ENCODE data around the gene UGGT2.
"Not testable (repeated sequence)": the region's sequence is repeated elsewhere in the genome, so short reads cannot be mapped to it uniquely, and the experiment has no call there.

The UGGT2 gene, protein sequence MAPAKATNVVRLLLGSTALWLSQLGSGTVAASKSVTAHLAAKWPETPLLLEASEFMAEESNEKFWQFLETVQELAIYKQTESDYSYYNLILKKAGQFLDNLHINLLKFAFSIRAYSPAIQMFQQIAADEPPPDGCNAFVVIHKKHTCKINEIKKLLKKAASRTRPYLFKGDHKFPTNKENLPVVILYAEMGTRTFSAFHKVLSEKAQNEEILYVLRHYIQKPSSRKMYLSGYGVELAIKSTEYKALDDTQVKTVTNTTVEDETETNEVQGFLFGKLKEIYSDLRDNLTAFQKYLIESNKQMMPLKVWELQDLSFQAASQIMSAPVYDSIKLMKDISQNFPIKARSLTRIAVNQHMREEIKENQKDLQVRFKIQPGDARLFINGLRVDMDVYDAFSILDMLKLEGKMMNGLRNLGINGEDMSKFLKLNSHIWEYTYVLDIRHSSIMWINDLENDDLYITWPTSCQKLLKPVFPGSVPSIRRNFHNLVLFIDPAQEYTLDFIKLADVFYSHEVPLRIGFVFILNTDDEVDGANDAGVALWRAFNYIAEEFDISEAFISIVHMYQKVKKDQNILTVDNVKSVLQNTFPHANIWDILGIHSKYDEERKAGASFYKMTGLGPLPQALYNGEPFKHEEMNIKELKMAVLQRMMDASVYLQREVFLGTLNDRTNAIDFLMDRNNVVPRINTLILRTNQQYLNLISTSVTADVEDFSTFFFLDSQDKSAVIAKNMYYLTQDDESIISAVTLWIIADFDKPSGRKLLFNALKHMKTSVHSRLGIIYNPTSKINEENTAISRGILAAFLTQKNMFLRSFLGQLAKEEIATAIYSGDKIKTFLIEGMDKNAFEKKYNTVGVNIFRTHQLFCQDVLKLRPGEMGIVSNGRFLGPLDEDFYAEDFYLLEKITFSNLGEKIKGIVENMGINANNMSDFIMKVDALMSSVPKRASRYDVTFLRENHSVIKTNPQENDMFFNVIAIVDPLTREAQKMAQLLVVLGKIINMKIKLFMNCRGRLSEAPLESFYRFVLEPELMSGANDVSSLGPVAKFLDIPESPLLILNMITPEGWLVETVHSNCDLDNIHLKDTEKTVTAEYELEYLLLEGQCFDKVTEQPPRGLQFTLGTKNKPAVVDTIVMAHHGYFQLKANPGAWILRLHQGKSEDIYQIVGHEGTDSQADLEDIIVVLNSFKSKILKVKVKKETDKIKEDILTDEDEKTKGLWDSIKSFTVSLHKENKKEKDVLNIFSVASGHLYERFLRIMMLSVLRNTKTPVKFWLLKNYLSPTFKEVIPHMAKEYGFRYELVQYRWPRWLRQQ (N-terminal part only)

DNA sequence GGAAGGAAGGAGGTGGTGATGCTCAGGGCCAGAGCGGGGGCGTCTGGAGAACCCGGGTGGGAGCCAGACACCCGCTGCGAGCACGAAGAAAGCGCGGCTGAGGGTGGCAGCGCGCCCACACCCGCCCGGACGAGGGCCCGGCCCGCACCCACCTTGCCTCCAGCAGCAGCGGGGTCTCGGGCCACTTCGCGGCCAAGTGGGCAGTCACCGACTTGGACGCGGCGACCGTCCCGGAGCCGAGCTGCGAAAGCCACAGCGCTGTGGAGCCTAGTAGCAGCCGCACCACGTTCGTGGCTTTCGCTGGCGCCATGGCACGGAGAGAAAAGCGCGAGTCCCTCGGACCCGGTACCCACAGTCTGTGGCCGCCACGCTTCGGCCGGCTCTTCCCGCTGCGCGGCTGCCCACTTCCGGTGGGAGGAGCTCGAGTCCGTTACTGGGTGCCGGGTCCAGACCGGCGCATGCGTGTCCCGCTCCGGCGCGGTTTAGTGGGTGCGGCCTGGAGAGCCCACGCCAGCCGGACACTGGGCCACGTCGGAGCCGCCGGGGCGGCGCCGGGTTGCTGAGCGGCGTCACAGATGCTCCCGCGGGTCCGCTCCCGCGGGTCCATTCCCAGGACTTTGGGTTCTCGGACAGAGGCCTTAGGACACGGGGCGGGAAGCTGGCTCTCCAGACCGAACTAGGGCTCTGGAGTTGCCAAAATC is at the start of gene UGGT2:
Gene UGGT2, minus strand, starts transcription at position 399 of the 701 bp plus-strand sequence. Its CDS starts 89 bp downstream, at position 310.
- peak; percentile 29 to 94 (median 81) for DNase-seq

DNA sequence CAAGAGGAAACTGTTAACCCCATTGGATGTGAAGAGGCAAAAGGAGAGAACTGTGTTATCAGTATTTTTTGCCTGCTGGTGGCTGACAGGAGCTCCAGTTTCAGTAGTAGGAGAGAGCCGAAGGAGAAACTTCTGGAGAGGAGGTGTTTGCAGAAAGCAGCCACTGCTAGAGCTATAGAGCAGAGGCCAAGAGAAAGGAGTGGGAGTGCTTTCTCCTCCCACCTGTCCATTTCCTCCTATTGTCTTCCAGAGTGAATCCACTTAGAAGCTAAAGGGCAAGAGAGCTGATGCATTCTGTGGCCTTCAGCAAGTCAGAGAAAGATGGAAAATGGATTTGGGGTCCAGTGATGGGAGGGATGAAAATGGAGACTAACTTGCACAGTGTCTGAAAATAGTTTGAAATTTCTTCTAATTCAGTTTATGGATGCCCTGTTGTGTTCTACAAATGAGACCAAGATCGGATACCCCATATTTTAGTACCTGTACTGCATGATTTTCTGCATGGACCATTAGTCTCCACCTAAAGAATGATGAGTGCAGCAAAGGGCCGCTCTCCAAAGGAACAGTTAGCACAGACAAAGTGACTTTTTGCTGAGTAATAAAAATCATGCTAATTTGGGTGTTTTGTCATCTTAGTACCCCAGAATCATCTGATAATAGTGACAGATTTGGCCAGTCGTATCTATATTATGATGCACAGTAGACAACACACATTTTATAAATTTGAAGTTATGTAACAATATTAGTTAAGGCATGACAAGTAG is 47.4 kb upstream of the UGGT2 start:
- no peak for DNase-seq

DNA sequence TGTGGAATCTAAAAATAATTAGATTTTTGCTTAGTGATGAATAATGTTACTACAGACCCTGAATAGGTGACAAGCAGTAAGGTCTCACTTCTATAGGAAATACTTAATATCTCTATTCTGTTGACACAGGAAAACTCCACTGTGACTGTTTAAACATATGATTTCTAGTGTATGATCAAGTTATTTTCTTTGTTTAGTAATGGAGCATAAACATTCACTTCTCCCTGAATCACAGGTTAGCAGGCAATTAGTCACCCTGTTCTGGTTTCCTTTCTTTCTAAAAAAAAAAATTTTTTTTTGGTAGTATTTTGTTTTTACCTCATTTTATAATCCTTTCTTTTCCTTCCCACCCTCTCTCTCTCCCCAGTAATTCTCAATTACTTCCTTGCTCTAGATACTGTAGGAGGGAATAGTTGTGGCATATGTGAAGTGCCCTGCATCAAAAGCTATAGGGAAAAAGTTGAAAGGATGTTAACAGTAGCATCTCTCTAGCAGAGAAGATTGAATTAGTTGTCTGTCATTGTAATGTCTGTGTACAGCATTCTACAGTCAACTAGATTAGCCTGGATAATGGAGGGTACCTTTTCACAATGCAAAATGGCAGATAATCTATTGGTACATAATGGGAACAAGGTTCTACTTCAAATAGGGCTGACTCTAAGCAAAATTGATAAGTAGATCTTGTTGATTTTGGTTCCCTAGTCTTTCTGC is 40.2 kb upstream of the UGGT2 start:
- DNase-seq, result no peak

DNA sequence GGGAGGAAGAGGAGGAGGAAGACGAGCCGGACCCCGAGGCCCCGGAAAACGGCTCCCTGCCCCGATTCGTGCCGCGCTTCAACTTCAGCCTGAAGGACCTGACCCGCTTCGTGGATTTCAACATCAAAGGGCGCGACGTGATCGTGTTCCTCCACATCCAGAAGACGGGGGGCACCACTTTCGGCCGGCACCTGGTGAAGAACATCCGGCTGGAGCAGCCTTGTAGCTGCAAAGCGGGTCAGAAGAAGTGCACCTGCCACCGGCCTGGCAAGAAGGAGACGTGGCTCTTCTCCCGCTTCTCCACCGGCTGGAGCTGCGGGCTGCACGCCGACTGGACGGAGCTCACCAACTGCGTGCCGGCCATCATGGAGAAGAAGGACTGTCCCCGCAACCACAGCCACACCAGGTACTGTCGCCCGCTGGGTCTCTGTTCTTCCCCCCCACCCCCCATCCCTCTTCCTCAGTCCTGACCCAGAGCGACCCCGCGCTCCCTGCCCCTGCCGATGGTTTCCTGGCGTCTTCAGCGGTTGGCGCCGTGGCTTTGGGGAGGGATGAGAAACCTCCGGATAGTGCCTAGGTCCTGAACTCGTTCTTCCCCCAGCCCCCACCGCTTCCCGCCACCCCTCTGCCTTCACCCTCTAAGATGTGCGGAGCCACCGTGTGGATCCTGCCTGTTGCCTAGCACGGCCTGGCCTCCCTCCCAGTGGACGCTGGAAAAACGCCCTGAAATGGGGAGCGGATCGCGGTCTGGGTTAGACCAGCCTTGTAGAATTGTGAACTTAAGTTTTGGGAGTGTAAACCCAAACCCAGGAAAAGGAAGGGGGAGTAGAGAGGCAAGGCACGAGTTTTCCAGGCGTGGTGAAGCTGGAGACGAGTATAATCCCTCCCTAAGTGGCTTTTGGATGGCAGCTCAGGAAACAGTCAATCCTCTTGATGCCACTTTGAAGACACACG is 38.2 kb upstream of the UGGT2 start:
- DNase-seq, result peak in 9 of 14 donors; percentile 2 to 43 (median 16)

DNA sequence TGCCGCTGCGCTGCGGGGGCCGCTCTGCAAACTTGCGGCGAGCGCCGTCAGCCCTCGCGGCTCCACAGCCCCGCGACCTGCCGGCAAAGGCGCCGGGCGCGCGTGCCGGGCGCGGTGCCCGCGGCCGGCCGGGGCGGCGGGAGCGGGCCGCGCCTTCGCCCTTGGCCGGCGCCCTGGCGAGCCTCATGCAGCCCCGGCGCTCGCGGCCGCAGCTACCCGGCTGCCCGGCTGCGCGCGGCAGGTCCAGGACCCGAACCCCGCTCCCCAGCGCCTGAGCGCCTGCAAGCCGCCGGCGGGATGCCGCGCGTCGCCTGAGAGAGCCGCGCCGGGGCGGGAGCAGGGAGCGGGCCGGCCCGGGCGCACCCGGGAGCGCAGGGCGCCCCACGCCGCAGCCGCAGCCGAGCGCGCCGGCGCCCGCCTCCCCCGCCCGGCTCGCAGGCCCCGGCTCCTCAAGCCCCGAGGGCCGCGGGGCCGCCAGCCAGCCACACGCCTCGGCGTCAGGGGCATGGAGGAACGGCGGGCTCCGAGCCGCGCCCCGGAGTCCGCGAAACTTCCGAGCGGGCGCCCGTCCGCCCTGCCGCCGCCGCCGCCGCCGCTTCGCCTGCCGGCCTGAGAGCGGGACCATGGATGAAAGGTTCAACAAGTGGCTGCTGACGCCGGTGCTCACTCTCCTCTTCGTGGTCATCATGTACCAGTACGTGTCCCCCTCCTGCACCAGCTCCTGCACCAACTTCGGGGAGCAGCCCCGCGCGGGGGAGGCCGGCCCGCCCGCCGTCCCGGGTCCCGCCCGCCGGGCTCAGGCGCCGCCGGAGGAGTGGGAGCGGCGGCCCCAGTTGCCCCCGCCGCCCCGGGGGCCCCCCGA is 37.3 kb upstream of the UGGT2 start:
- peak in 2 of 14 donors; percentile 6 to 12 for DNase-seq

DNA sequence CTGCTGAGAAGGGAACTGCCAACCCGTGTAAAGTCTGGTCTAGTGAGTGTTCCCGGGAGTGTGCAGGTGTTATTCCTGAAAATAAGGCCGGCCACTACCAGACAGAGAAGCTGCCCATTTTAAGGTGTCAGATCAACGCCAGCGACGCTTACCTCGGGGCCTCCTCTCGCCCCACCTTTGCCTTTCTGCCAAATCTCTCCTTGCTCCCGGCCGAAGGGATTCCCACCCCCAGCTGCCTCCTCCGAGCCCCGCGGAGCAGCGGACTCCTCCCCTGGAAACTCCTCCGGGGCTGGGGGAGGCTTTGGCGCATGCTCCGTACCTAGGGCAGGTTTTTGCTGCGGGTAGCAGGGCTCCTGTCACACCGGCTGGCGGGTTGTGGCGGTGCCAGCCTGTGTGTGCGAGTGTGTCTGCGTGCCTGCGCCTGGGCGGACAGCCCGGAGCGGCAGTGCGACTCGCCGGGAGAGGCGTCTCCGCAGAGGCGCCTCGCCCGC is 36.6 kb upstream of the UGGT2 start, which contains the start of gene HS6ST3:
Gene HS6ST3, plus strand, starts transcription at position 359 of the 491 bp plus-strand sequence.
- peak in 6 of 14 donors; percentile 7 to 15 (median 10) for DNase-seq

DNA sequence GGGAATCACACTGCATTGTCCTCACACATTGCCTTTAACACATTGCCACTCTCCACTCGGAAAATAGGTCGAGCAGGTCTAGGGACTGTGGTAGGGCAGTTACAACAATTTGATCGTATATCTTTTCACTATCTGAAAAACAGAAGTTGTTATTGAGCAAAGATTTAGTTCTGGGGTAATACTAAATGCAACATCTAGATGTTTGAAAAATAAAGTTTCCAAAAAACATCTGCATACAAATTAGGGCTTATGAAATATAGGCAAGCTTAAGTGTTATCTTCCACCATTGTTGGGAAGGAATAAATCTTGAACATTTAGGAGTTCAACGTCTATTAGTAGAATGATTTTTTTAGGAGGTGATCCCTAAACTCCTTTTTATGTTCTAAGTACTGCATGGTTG is 35.9 kb upstream of the UGGT2 start:
- DNase-seq, result no peak

DNA sequence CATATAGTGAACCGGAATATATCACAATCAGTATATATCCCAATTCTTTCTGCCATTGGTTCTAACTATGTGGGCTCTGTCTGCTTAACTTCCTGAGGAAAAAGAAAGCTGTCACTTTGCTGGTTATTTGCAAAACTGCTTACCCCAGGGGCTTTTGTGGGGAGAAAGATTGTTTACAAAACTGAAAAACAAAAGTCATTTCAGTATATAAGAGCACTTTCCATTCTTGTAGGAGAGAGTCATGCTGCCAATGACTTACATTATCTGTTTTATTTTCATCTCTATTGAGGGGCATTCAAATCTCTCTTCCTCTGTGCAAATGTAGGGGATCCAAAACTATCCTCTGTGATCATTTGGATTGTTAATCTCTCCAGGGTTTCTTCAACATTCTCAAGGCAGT is 33.5 kb upstream of the UGGT2 start:
- DNase-seq, result no peak

DNA sequence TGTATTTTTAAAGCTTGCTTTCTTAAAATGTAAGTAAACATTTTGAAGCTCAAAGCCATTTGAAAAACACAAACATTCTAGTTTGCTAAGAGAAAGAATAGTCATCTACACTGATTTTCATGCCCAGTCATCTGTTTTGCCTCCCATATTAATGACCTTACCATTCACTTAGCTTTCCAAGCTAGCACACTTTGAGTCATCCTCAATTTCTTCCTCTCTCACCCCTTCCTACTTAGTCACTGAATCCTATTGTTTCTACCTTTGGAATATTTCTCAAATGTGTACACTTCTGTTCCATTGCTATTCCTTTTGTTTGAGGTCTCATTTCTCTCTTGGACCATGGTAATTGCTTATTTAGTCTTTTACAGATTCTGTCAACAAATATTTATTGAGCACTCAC is 29.4 kb upstream of the UGGT2 start:
- no peak for DNase-seq

DNA sequence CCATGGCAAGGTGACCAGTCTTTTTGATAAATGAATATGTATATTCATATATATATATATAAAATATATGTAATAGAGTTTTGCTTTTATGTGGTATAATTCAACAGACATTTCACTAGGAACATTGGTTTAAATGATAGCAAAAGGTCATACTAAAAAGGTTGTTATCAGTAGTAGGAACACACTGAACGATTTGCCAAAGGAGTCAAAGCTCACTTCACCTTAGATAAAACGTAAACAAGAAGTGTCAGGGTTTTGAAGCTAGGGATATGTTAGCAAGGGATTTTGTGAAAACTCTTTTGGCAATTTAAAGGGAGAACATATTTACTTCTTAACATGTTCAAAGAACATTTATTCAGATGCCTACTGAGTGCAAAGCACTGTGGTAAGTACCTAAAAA is 28.7 kb upstream of the UGGT2 start:
- DNase-seq, result no peak

DNA sequence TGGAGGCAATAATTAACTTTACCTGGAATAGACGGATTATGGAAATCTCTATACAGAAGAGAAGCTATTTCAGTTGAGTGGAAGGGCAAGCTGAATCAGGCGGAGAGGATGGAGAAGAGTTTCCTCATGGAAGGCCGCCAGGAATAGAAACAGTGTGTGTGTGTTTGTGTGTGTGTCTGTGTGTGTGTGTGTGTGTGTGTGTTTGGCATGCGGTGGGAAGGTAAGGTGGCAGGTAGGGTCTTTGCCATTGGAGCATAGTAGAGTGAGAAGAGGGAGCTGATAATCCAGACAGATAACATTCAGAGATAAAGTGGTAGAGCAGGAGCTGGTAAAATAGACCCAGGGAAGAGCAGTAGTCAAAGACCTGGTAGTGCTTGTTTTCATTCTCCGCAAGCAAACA is 27.5 kb upstream of the UGGT2 start:
- no peak for DNase-seq

DNA sequence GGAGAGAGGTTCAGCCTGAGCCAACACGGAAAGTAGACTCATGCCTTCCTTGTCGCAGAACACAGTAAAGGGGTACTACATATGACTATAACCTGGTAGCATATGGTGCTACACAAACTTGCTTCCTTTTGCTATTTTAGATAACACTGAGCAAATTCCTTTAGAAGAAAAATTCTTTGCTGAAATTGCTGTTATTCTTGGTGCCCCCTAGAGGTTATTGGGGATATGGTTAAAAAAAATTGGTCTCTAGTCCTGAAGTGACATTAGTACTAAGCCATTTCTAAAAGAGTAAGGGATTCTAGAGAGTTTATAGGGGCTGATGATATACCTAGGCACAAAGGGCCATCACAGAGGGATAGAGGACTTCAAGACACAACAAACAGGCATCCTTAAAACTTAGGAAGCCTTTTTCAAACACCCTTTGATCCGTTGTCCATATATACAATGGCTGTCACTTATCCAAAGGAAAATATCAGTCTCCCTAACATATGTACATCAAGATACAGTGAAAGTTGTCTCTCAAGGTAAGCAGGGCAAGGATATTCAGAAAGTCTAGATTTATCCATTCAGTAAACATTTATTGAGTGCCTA is 22.8 kb upstream of the UGGT2 start:
- DNase-seq, result no peak

DNA sequence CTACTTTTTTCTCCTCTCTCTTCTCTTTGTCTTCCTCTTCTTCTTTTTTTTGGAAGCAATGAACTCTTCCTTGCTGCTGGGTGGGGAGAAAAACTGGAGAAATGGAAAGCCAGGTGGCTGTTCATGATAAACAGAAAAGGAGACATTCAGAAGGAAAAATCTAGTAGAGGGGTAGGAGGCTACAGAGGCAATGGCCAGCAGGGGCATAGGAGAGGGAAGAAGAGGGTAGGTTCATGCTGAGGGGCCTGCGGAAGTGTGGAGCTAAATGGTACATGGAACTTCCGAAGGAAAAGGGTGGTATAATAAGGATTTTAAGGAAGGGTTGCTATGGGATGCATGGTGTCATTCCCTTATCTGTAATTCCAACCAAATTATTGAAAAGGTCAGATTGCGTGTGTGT is 19.2 kb upstream of the UGGT2 start:
- no peak for DNase-seq

DNA sequence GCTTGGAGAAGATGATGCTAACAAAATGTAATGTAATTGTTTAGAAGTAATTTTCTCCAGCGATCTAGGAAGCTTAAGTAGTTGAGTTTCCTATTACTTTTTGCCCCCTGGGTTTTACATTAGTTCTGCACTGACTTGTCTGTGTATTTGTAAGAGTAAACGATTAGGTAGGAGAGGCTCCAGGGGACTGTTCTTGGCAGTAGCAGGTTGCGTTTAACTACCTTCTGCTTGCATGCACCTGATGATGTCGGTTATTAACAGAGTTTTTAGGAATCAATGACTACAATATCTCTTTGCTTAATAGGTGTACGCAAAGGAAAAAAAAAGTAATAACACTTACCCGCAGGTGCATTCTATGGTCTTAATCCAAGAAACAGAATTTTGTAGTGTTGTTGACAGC is 18.3 kb upstream of the UGGT2 start:
- DNase-seq, result no peak

DNA sequence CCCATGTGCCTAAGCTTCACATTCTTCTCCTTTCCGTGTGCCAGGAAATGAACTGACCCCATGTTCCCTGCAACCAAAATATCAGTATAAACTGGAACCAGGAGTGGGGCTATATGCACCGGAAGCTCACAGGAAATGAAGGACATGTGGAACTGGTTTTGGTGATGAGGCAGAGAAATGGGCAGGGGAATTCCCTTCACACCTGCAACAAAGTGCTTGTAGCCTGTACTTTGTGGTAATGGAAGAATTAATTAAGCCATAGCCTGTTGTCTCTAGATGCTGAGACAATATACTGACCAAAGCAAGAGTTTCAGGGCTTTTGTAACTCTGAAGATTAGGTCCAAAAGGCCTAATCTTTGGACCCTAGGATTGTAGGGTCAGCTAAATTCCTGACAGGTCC is 15.5 kb upstream of the UGGT2 start:
- DNase-seq, result no peak

DNA sequence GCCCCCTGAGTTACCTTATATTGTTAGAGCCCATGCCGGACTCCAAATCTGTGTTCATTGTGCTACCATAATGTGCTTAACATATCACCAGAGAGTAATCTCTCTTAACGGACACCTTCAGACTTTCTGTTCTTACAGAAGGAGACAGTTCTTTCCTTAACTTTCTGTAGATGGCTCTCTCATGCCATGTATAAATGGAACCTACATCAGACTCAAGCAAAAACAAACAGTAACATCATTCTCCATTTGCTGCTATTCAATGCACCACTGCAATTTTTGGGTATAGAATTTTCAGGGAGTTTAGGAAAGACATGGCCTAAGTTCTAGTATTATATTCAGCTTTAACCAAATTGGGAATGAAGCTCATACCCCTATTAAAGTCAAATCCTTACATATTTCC is 12.6 kb upstream of the UGGT2 start:
- no peak for DNase-seq

DNA sequence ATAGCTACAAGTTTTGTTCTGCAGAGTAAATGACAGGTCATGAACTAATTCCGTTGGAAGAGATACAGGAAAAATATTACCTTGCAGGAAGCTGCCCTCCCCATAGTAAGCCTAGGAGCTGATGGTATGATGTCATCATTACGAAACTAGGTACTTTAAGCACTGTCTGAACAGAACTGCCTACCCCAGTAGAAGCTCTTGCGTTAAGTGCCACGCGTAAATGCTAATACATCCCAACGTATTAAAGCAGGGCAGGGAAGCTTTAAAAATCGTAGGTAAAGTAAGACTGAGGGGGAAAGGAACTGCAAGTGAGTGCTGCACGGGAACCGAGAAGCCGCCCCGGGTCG is 572 bp downstream of the UGGT2 start:
- no peak for DNase-seq

DNA sequence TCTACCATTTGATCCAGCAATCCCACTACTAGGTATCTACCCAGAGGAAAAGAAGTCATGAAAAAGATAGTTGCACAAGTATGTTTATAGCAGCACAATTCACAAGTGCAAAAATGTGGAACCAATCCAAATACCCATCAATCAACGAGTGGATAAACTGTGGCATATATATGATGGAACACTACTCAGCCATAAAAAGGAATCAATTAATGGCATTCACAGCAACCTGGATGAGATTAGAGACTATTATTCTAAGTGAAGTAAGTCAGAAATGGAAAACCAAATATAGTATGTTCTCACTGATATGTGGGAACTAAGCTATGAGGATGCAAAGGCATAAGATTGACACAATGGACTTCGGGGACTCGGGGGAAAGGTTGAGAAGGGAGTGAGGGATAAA is 1.3 kb downstream of the UGGT2 start:
- not testable (repeated sequence) for DNase-seq
